Astrocyte (in vitro differentiated cells and primary cell): ENCODE results near the gene CD244. TPM values are rescaled to one million over a fixed set of nuclear protein-coding genes. Genes with fewer than 3 reads are reported as not detected.

Experiments
- DNase-seq: peaks from one replicate; pipeline ENCODE4 v3.0.0-alpha.2; 2010; ENCODE audit warnings: low read depth
- FAIRE-seq: peaks from 2 replicates; lab custom pipeline; 2011; peaks lifted over from hg19 to GRCh38; lab: Jason Lieb, UNC
- H2AFZ ChIP-seq: 2 replicates; pipeline ENCODE4 v1.6.0; 2012; ENCODE audit warnings: low read depth, low read length, inconsistent platforms
- H3K27ac ChIP-seq: 2 replicates; pipeline ENCODE4 v1.5.1; 2011; ENCODE audit warnings: low read depth, low read length, inconsistent platforms
- H3K27me3 ChIP-seq: 2 replicates; pipeline ENCODE4 v1.6.0; 2011; ENCODE audit warnings: low read length, inconsistent platforms; ENCODE audit not compliant: insufficient read depth
- H3K36me3 ChIP-seq: 2 replicates; pipeline ENCODE4 v1.5.1; 2011; ENCODE audit warnings: low read length, inconsistent platforms; ENCODE audit not compliant: insufficient read depth
- H3K4me1 ChIP-seq: 2 replicates; pipeline ENCODE4 v1.5.1; 2011; ENCODE audit warnings: low read length, inconsistent platforms; ENCODE audit not compliant: insufficient read depth
- H3K4me2 ChIP-seq: 2 replicates; pipeline ENCODE4 v1.6.0; 2012; ENCODE audit warnings: low read length, inconsistent platforms
- H3K4me3 ChIP-seq: 2 replicates; pipeline ENCODE4 v1.5.1; 2011; ENCODE audit warnings: low read depth, mild to moderate bottlenecking, low read length, inconsistent platforms; ENCODE audit not compliant: insufficient read depth
- H3K79me2 ChIP-seq: 2 replicates; pipeline ENCODE4 v1.6.0; 2012; ENCODE audit warnings: mild to moderate bottlenecking, low read length, inconsistent platforms; ENCODE audit not compliant: insufficient read depth
- H3K9ac ChIP-seq: 2 replicates; pipeline ENCODE4 v1.6.0; 2012; ENCODE audit warnings: mild to moderate bottlenecking, low read length, inconsistent platforms
- H3K9me3 ChIP-seq: 2 replicates; pipeline ENCODE4 v1.5.1; 2012; ENCODE audit warnings: low read depth, mild to moderate bottlenecking, low read length, inconsistent platforms; ENCODE audit not compliant: insufficient read depth
- H4K20me1 ChIP-seq: 2 replicates; pipeline ENCODE4 v1.6.0; 2012; ENCODE audit warnings: low read length, inconsistent platforms; ENCODE audit not compliant: insufficient read depth
- H3K27ac Mint-ChIP-seq: one replicate; pipeline ENCODE4 v1.8.0; 2021; ENCODE audit warnings: mild to moderate bottlenecking, mixed read lengths; ENCODE audit not compliant: unreplicated experiment
- H3K27me3 Mint-ChIP-seq: one replicate; pipeline ENCODE4 v1.8.0; 2021; ENCODE audit warnings: low read depth, mixed read lengths; ENCODE audit not compliant: unreplicated experiment
- H3K36me3 Mint-ChIP-seq: one replicate; pipeline ENCODE4 v1.8.0; 2021; ENCODE audit warnings: low read depth, mixed read lengths; ENCODE audit not compliant: unreplicated experiment
- H3K4me1 Mint-ChIP-seq: one replicate; pipeline ENCODE4 v1.8.0; 2021; ENCODE audit warnings: low read depth, mixed read lengths; ENCODE audit not compliant: unreplicated experiment
- H3K4me3 Mint-ChIP-seq: one replicate; pipeline ENCODE4 v1.8.0; 2021; ENCODE audit warnings: mild to moderate bottlenecking, moderate library complexity, mixed read lengths; ENCODE audit not compliant: unreplicated experiment
- H3K9me3 Mint-ChIP-seq: one replicate; pipeline ENCODE4 v1.8.0; 2021; ENCODE audit warnings: mild to moderate bottlenecking, mixed read lengths; ENCODE audit not compliant: unreplicated experiment
- CTCF ChIP-seq: IDR thresholded peaks from 2 replicates; pipeline ENCODE4 v1.5.1; 2011; ENCODE audit warnings: low read depth, mild to moderate bottlenecking, inconsistent platforms, low read length, moderate library complexity; ENCODE audit not compliant: insufficient read depth
- EZH2 ChIP-seq: IDR thresholded peaks from 2 replicates; pipeline ENCODE4 v1.6.1; 2012; ENCODE audit warnings: mild to moderate bottlenecking, low read length, inconsistent platforms; ENCODE audit not compliant: insufficient read depth
- total RNA-seq: library from RNA; stranded (reverse); gene quantifications from 2 replicates; pipeline ENCODE4 v1.2.1, GENCODE V29; 2021

Gene CD244
- total RNA-seq, 1 donor from 2014 or later, result not detected

- FAIRE-seq, result no peak
- no peaks in the 10 kb centered on the region for H3K36me3 Mint-ChIP-seq
Observed at GRCh38 chr1:160885042-160885441, 22.4 kb upstream of the CD244 start, which contains the start of gene ITLN1. Gene ITLN1 (minus strand): TSS chr1:160885180. CDS start chr1:160884877, 303 bp downstream.

GRCh38 chr1:160884579-160884978 is 21.9 kb upstream of the CD244 start:
- no peak overlapping the region for H3K27ac Mint-ChIP-seq
- H3K9me3 ChIP-seq, result no peaks in the 10 kb centered on the region

More at GRCh38 chr1:160885042-160885441, 22.4 kb upstream of the CD244 start, which contains the start of gene ITLN1:
- no peaks in the 10 kb centered on the region for H3K27me3 Mint-ChIP-seq
- no peak within 1 kb of the TSS for H3K27ac ChIP-seq
- no peaks in the 10 kb centered on the region for H4K20me1 ChIP-seq
- H3K36me3 ChIP-seq, result no peaks in the 10 kb centered on the region
- no peak within 1 kb of the TSS for H3K4me3 ChIP-seq
- peaks cover 3% of the 10 kb centered on the region for H3K9me3 Mint-ChIP-seq
- no peaks in the 10 kb centered on the region for H3K4me1 Mint-ChIP-seq
- H3K4me1 ChIP-seq, result no peaks in the 10 kb centered on the region
- TF ChIP-seq EZH2 (no peak), CTCF (no peak)
- no peak within 1 kb of the TSS for H3K9ac ChIP-seq
- no peak for DNase-seq
- no peak within 1 kb of the TSS for H2AFZ ChIP-seq
- no peaks in the 10 kb centered on the region for H3K9me3 ChIP-seq
- H3K27ac Mint-ChIP-seq, result no peak within 1 kb of the TSS
- H3K4me3 Mint-ChIP-seq, result no peak within 1 kb of the TSS
- H3K27me3 ChIP-seq, result no peaks in the 10 kb centered on the region
- H3K79me2 ChIP-seq, result no peaks in the 10 kb centered on the region
- H3K4me2 ChIP-seq, result no peak within 1 kb of the TSS

More at GRCh38 chr1:160884579-160884978, 21.9 kb upstream of the CD244 start:
- no peak overlapping the region for H2AFZ ChIP-seq
- FAIRE-seq (no peak), DNase-seq (no peak)
- no peak overlapping the region for H3K4me3 Mint-ChIP-seq
- no peaks in the 10 kb centered on the region for H3K4me1 Mint-ChIP-seq
- H3K4me2 ChIP-seq, result no peak overlapping the region
- peaks cover 2% of the 10 kb centered on the region for H3K27me3 Mint-ChIP-seq
- no peak overlapping the region for H3K9ac ChIP-seq
- H3K36me3 ChIP-seq, result no peaks in the 10 kb centered on the region
- no peaks in the 10 kb centered on the region for H3K27me3 ChIP-seq
- H3K27ac ChIP-seq, result no peak overlapping the region
- peaks cover 3% of the 10 kb centered on the region for H3K9me3 Mint-ChIP-seq
- no peak for TF ChIP-seq CTCF
- no peak for TF ChIP-seq EZH2
- no peaks in the 10 kb centered on the region for H3K79me2 ChIP-seq
- no peaks in the 10 kb centered on the region for H4K20me1 ChIP-seq
- no peaks in the 10 kb centered on the region for H3K4me1 ChIP-seq
- no peaks in the 10 kb centered on the region for H3K36me3 Mint-ChIP-seq
- no peak overlapping the region for H3K4me3 ChIP-seq
